HG03025 (cell line): ENCODE results near the gene CKAP2L.

Experiments
- ATAC-seq: cut with Tn5 transposase; IDR thresholded peaks from one replicate; pipeline ENCODE4 v1.9.1; 2021; ENCODE audit warnings: mild to moderate bottlenecking, moderate library complexity; ENCODE audit not compliant: unreplicated experiment, low FRiP score

The CKAP2L gene

GRCh38 chr2:112793449-112793978, 29.1 kb upstream of the CKAP2L start:
- no peak for ATAC-seq

- ATAC-seq = no peak
These were observed 28.0 kb upstream of the CKAP2L start for GRCh38 chr2:112792419-112792818.

- no peak for ATAC-seq
These were observed 27.4 kb upstream of the CKAP2L start for GRCh38 chr2:112791693-112792230.

GRCh38 chr2:112791019-112791418, 26.6 kb upstream of the CKAP2L start:
- ATAC-seq = no peak

- no peak for ATAC-seq
These were observed 25.9 kb upstream of the CKAP2L start for GRCh38 chr2:112790305-112790704.

GRCh38 chr2:112789186-112789585, 24.8 kb upstream of the CKAP2L start:
- ATAC-seq = no peak

- no peak for ATAC-seq
These were observed 24.2 kb upstream of the CKAP2L start for GRCh38 chr2:112788653-112789052.

- no peak for ATAC-seq
These were observed 23.5 kb upstream of the CKAP2L start for GRCh38 chr2:112787729-112788393.

- no peak for ATAC-seq
These were observed 22.9 kb upstream of the CKAP2L start for GRCh38 chr2:112787294-112787693.

GRCh38 chr2:112784199-112785189, 20.1 kb upstream of the CKAP2L start, which contains the start of gene IL1A:
Gene IL1A, minus strand, starts transcription at chr2:112784493. Its CDS starts 723 bp downstream, at chr2:112783770.
- no peak for ATAC-seq

- ATAC-seq = no peak
These were observed 18.8 kb upstream of the CKAP2L start for GRCh38 chr2:112783187-112783714.

GRCh38 chr2:112782234-112782799, 17.9 kb upstream of the CKAP2L start:
- ATAC-seq = peak; percentile 84

- ATAC-seq = no peak
These were observed 15.2 kb upstream of the CKAP2L start for GRCh38 chr2:112779598-112779997.

GRCh38 chr2:112777036-112777435, 12.6 kb upstream of the CKAP2L start:
- ATAC-seq = no peak

- ATAC-seq = no peak
These were observed 11.7 kb upstream of the CKAP2L start for GRCh38 chr2:112776113-112776512.

- no peak for ATAC-seq
These were observed 10.3 kb upstream of the CKAP2L start for GRCh38 chr2:112774536-112775285.

GRCh38 chr2:112773556-112773955, 9.1 kb upstream of the CKAP2L start:
- no peak for ATAC-seq

GRCh38 chr2:112772911-112773475, 8.6 kb upstream of the CKAP2L start:
- ATAC-seq = no peak

- ATAC-seq = no peak
These were observed 7.9 kb upstream of the CKAP2L start for GRCh38 chr2:112772322-112772721.
